GM12875 (cell line): ENCODE measurements around the gene UBE2J2.

ENCODE experiments used
- H3K4me3 ChIP-seq: one replicate; pipeline ENCODE4 v1.5.1; 2011; ENCODE audit warnings: low read depth, low read length, control low read depth
- TF ChIP-seq, protein P1 (sequence below): IDR thresholded peaks from 2 replicates; pipeline ENCODE4 v1.5.1; 2011; ENCODE audit warnings: low read depth, mild to moderate bottlenecking, control low read depth, inconsistent platforms, low read length, moderate library complexity, borderline replicate concordance; ENCODE audit not compliant: insufficient read depth

Gene UBE2J2

GRCh38 chr1:1221887-1222574 is 51.6 kb downstream of the UBE2J2 start:
- H3K4me3 ChIP-seq: no peak overlapping the region
- TF ChIP-seq, protein P1, sequence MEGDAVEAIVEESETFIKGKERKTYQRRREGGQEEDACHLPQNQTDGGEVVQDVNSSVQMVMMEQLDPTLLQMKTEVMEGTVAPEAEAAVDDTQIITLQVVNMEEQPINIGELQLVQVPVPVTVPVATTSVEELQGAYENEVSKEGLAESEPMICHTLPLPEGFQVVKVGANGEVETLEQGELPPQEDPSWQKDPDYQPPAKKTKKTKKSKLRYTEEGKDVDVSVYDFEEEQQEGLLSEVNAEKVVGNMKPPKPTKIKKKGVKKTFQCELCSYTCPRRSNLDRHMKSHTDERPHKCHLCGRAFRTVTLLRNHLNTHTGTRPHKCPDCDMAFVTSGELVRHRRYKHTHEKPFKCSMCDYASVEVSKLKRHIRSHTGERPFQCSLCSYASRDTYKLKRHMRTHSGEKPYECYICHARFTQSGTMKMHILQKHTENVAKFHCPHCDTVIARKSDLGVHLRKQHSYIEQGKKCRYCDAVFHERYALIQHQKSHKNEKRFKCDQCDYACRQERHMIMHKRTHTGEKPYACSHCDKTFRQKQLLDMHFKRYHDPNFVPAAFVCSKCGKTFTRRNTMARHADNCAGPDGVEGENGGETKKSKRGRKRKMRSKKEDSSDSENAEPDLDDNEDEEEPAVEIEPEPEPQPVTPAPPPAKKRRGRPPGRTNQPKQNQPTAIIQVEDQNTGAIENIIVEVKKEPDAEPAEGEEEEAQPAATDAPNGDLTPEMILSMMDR: no peak

- TF ChIP-seq, protein P1: no peak
These were observed 53.5 kb downstream of the UBE2J2 start for GRCh38 chr1:1220197-1220596.

DNA sequence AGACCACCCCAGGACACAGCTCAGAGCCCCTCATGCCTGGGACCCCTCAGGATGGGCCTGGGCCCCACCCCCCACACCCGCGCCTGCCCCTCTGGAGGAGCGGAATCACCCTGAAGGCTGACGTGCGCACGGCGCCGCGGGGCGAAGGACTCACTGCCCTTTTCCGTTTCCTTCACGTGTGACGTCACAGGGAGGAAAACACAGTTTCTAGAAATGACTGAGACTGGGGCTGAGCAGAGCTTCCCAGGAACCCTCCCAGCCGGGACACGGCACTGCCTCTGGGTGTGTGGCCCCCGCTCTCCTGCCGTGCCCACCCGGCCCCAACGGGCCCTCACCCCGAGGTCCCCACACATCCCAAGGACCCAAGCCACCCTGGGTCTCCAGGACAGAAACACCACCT is 54.3 kb downstream of the UBE2J2 start:
- TF ChIP-seq, protein P1: no peak
- H3K4me3 ChIP-seq: no peak overlapping the region

More at GRCh38 chr1:1220197-1220596, 53.5 kb downstream of the UBE2J2 start:
- H3K4me3 ChIP-seq: no peak overlapping the region

GRCh38 chr1:1218524-1219200 is 55.0 kb downstream of the UBE2J2 start:
- TF ChIP-seq, protein P1: no peak
- H3K4me3 ChIP-seq: no peak overlapping the region

- TF ChIP-seq, protein P1: no peak
- no peak overlapping the region for H3K4me3 ChIP-seq
These were observed 55.8 kb downstream of the UBE2J2 start for GRCh38 chr1:1217621-1218523.

- no peak overlapping the region for H3K4me3 ChIP-seq
- TF ChIP-seq, protein P1: no peak
These were observed 56.7 kb downstream of the UBE2J2 start for GRCh38 chr1:1216770-1217620.
